ENCODE measurements around the gene ZKSCAN8.
A peak's percentile ranks its signal among the peaks of the same experiment; 100 is the strongest.

The ZKSCAN8 gene

GRCh38 chr6:28167068-28167467 lies 25.4 kb downstream of the ZKSCAN8 start:
- peak; percentile 66 for DNase-seq (ENCODE audit: low read depth)
- H3K4me3 ChIP-seq (ENCODE audit: control insufficient read depth, low read depth, low read length): no peak overlapping the region
- no peak for TF ChIP-seq CTCF (IDR thresholded peaks at IDR 0.05; ENCODE audit: control insufficient read depth, insufficient read depth, low read depth, low read length, missing control alignments)

- no peak for DNase-seq (ENCODE audit: low read depth)
- no peak for TF ChIP-seq CTCF (IDR thresholded peaks at IDR 0.05; ENCODE audit: control insufficient read depth, insufficient read depth, low read depth, low read length, missing control alignments)
These were observed 26.2 kb downstream of the ZKSCAN8 start for GRCh38 chr6:28167926-28168325.

GRCh38 chr6:28171271-28171670 lies 29.6 kb downstream of the ZKSCAN8 start:
- no peak for TF ChIP-seq CTCF (IDR thresholded peaks at IDR 0.05; ENCODE audit: control insufficient read depth, insufficient read depth, low read depth, low read length, missing control alignments)
- DNase-seq (ENCODE audit: low read depth): no peak
- no peak overlapping the region for H3K4me3 ChIP-seq (ENCODE audit: control insufficient read depth, low read depth, low read length)

More at GRCh38 chr6:28167926-28168325, 26.2 kb downstream of the ZKSCAN8 start:
- no peak overlapping the region for H3K4me3 ChIP-seq (ENCODE audit: control insufficient read depth, low read depth, low read length)

GRCh38 chr6:28172006-28172405 lies 30.3 kb downstream of the ZKSCAN8 start:
- H3K4me3 ChIP-seq (ENCODE audit: control insufficient read depth, low read depth, low read length): no peak overlapping the region
- no peak for TF ChIP-seq CTCF (IDR thresholded peaks at IDR 0.05; ENCODE audit: control insufficient read depth, insufficient read depth, low read depth, low read length, missing control alignments)
- no peak for DNase-seq (ENCODE audit: low read depth)

GRCh38 chr6:28176373-28176772 lies 34.7 kb downstream of the ZKSCAN8 start:
- no peak overlapping the region for H3K4me3 ChIP-seq (ENCODE audit: control insufficient read depth, low read depth, low read length)
- no peak for DNase-seq (ENCODE audit: low read depth)
- no peak for TF ChIP-seq CTCF (IDR thresholded peaks at IDR 0.05; ENCODE audit: control insufficient read depth, insufficient read depth, low read depth, low read length, missing control alignments)

- no peak for DNase-seq (ENCODE audit: low read depth)
- no peak overlapping the region for H3K4me3 ChIP-seq (ENCODE audit: control insufficient read depth, low read depth, low read length)
- TF ChIP-seq CTCF (IDR thresholded peaks at IDR 0.05; ENCODE audit: control insufficient read depth, insufficient read depth, low read depth, low read length, missing control alignments): no peak
These were observed 40.6 kb downstream of the ZKSCAN8 start for GRCh38 chr6:28182255-28182654.

Measured in AG09309 (cell line).